Measurements from ENCODE around the gene CD44. TPM values are rescaled to one million over a fixed set of nuclear protein-coding genes. Genes with fewer than 3 reads are reported as not detected.

CD44 gene
- total and polyA plus RNA-seq, 12 donors: 7.0 to 104 (median 25.2) TPM

- Histone ChIP-seq H3K9me3 (no peaks in the 10 kb centered on the region), H3K27me3 (no peaks in the 10 kb centered on the region), H3K36me3 (no peaks in the 10 kb centered on the region), H3K4me3 (no peak overlapping the region), H3K4me1 (peaks cover 4 to 27% (median 18%) of the 10 kb centered on the region in 9 donors), H3K27ac (peak overlapping the region in 6 of 10 donors; percentile 20 to 57 (median 36))
- no peak for TF ChIP-seq CTCF (IDR thresholded peaks at IDR 0.05)
- ATAC-seq: peak; percentile 53 to 82 (median 73)
- intact Hi-C loops (cut with DNase I): no loop called here
- peak in 1 of 2 donors; percentile 40 for DNase-seq
- 33 to 43% methylated on average over 4 of the region's 4 CpGs for whole genome bisulfite sequencing, 2 donors
These were observed 22.0 kb upstream of the CD44 start for GRCh38 chr11:35116762-35117640.

- no peaks in the 10 kb centered on the region for H3K9me3 ChIP-seq
- no peak overlapping the region for H3K27ac ChIP-seq
- ATAC-seq: no peak
- intact Hi-C loops (cut with DNase I): no loop called here
- H3K4me3 ChIP-seq: no peak overlapping the region
- DNase-seq: no peak
- H3K4me1 ChIP-seq: peaks cover 4 to 27% (median 18%) of the 10 kb centered on the region in 9 donors
- 93 to 98% methylated on average over 4 of the region's 4 CpGs for WGBS, 2 donors
- no peak for TF ChIP-seq CTCF (IDR thresholded peaks at IDR 0.05)
- no peaks in the 10 kb centered on the region for H3K36me3 ChIP-seq
- H3K27me3 ChIP-seq: no peaks in the 10 kb centered on the region
These were observed 20.1 kb upstream of the CD44 start for GRCh38 chr11:35118906-35119305.

- Histone ChIP-seq H3K9me3 (no peaks in the 10 kb centered on the region), H3K4me3 (no peak overlapping the region), H3K36me3 (no peaks in the 10 kb centered on the region), H3K4me1 (peaks cover 4 to 23% (median 13%) of the 10 kb centered on the region in 9 donors), H3K27ac (no peak overlapping the region), H3K27me3 (no peaks in the 10 kb centered on the region)
- ATAC-seq: no peak
- no peak for TF ChIP-seq CTCF (IDR thresholded peaks at IDR 0.05)
- DNase-seq: no peak
- WGBS, 2 donors: 88 to 91% methylated on average over 2 of the region's 2 CpGs
- intact Hi-C loops (cut with DNase I): no loop called here
These were observed 17.6 kb upstream of the CD44 start for GRCh38 chr11:35121326-35121865.

GRCh38 chr11:35122308-35122707 lies 16.7 kb upstream of the CD44 start:
- no peaks in the 10 kb centered on the region for H3K27me3 ChIP-seq
- H3K9me3 ChIP-seq: no peaks in the 10 kb centered on the region
- peaks cover 0 to 14% (median 4%) of the 10 kb centered on the region in 9 donors for H3K4me1 ChIP-seq
- no peak overlapping the region for H3K4me3 ChIP-seq
- WGBS, 2 donors: 90 to 93% methylated on average over 1 of the region's 1 CpG
- no peaks in the 10 kb centered on the region for H3K36me3 ChIP-seq
- peak overlapping the region in 1 of 10 donors; percentile 42 for H3K27ac ChIP-seq
- ATAC-seq (no peak), DNase-seq (no peak)
- no peak for TF ChIP-seq CTCF (IDR thresholded peaks at IDR 0.05)
- intact Hi-C loops (cut with DNase I): no loop called here
